ENCODE measurements around the gene ALKBH5. TPM values are rescaled to one million over a fixed set of nuclear protein-coding genes. Genes with fewer than 3 reads are reported as not detected.

ALKBH5 gene
- total and polyA plus RNA-seq, 2 of the 8 experiments (the other 6 are each of a cell fraction or from before 2014, with no cell fraction given): 63.7 to 86.4 TPM

DNA sequence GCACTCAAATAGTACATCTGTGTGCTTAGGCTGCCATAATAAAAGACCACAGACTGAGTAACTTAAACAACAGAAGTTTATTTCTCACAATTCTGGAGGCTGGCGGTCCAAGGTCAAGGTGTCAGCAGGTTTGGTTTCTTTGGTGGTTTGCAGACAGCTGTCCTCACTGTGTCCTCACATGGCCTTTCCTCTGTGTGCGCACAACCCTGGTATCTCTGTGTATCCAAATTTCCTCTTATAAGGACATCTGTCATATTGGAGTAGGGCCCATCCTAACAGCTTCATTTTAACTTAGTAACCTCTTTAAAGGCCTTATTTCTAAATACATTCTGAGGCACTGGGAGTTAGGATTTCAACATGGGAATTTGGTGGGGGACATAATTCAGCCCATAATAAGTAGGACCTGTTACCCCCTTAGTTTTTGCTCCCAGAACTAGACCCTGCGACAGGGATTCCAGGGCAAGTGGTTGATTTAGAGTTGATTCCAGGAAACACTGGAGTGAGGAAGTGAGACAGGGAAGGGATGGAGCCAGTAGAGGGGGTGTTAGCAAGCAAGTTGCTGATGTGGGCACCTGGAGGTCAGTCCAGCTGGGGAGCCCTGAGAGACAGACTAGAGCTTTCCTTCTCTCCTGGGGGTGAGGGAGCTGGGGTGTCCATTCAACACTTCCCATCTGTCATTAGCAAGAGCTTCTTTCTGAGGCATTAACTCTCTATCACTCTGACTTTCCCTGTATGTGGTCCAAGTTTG lies 10.9 kb upstream of the ALKBH5 start:
- no peak overlapping the region for H3K14ac ChIP-seq (ENCODE audit: insufficient read length)
- H3K27ac ChIP-seq (ENCODE audit: low read depth, low read length): no peak overlapping the region
- CTCF ChIA-PET (ENCODE audit: partially characterized antibody): interaction anchor here (0.9 to 1.9 kb wide), 6 partner anchors 9 to 83 kb away, joined by 3 to 7 read pairs (median 4); no protein-coding TSS in a partner anchor
- DNase-seq (ENCODE audit: low read depth in 1 of 2, low spot score in 2 of 2) (no peak), FAIRE-seq (no peak)
- TF ChIP-seq TCF12 (IDR thresholded peaks at IDR 0.05; ENCODE audit: low read depth, low read length) (no peak), HDAC2 (IDR thresholded peaks at IDR 0.05; ENCODE audit: borderline replicate concordance in 1 of 2, low read depth in 2 of 2, low read length in 2 of 2) (no peak), NANOG (IDR thresholded peaks at IDR 0.05; ENCODE audit: insufficient read depth, low read depth, low read length, poor library complexity, severe bottlenecking) (no peak), ATF2 (IDR thresholded peaks at IDR 0.05; ENCODE audit: low read length) (no peak)
- H4K5ac ChIP-seq (ENCODE audit: insufficient read length, low read depth, low read length): no peak overlapping the region
- no peaks in the 10 kb centered on the region for H3K36me3 ChIP-seq (ENCODE audit: control insufficient read depth in 2 of 4, insufficient read depth in 4 of 4, low read length in 3 of 4)
- H3K4me1 ChIP-seq (replicated peaks in 1 of 4; ENCODE audit: control insufficient read depth in 3 of 4, insufficient read depth in 4 of 4, low read length in 3 of 4): no peaks in the 10 kb centered on the region
- no peak overlapping the region for H3K18ac ChIP-seq (ENCODE audit: extremely low read depth, low read length)
- H3K79me2 ChIP-seq (ENCODE audit: control insufficient read depth in 1 of 2, insufficient read depth in 2 of 2, low read length in 2 of 2): no peaks in the 10 kb centered on the region
- no peak overlapping the region for H3K56ac ChIP-seq (replicated peaks; ENCODE audit: insufficient read length, low read depth, low read length)
- no peak overlapping the region for H2BK12ac ChIP-seq (ENCODE audit: low read depth, low read length)
- H3K79me1 ChIP-seq (ENCODE audit: low read depth, low read length): no peaks in the 10 kb centered on the region
- POLR2A ChIA-PET (ENCODE audit: partially characterized antibody): interaction anchor here (0.6 to 5.1 kb wide), 3 partner anchors 9 to 30 kb away, joined by 3 to 43 read pairs (median 6); partner anchors contain the start of gene ALKBH5
- H3K23ac ChIP-seq (ENCODE audit: insufficient read length): no peak overlapping the region
- no peak overlapping the region for H2BK15ac ChIP-seq (ENCODE audit: low read length)
- no peaks in the 10 kb centered on the region for H3K9me3 ChIP-seq (ENCODE audit: insufficient read depth in 2 of 2, low read depth in 1 of 2, low read length in 1 of 2)
- no peak overlapping the region for H3K4ac ChIP-seq (replicated peaks; ENCODE audit: insufficient read length, low read depth, low read length)
- no peak overlapping the region for H4K91ac ChIP-seq (replicated peaks; ENCODE audit: insufficient read length, low read length)
- no peak overlapping the region for H2AFZ ChIP-seq (ENCODE audit: low read length)
- H3K4me3 ChIP-seq (ENCODE audit: extremely low read depth in 1 of 4, insufficient read depth in 2 of 4, low read depth in 3 of 4, low read length in 4 of 4): no peak overlapping the region
- no peak overlapping the region for H3K4me2 ChIP-seq (ENCODE audit: insufficient read depth in 1 of 2, low read depth in 2 of 2, low read length in 2 of 2)
- H4K8ac ChIP-seq (ENCODE audit: extremely low read depth, insufficient read depth, low read length): peak overlapping the region; percentile 60; the same call in 1 of the 2 replicates
- H3K23me2 ChIP-seq (ENCODE audit: low read depth, low read length): no peaks in the 10 kb centered on the region
- no peak overlapping the region for H2AK5ac ChIP-seq (ENCODE audit: low read depth, low read length)
- H2BK5ac ChIP-seq (ENCODE audit: low read depth, low read length): no peak overlapping the region
- no peak overlapping the region for H2BK120ac ChIP-seq (replicated peaks; ENCODE audit: low read depth, low read length)
- no peak overlapping the region for H2BK20ac ChIP-seq (ENCODE audit: low read length)
- WGBS, 2 experiments (ENCODE audit: extremely low coverage in 1 of 2, insufficient coverage in 1 of 2, insufficient read length in 1 of 2, insufficient replicate concordance in 2 of 2, low coverage in 1 of 2, low lambda C conversion rate in 2 of 2, missing lambda C conversion rate in 1 of 2): 82% methylated on average over 3 of the region's 3 CpGs; no CpG with 5 or more reads in 1 of the 2 experiments
- H4K20me1 ChIP-seq (replicated peaks in 1 of 2; ENCODE audit: control insufficient read depth in 1 of 2, insufficient read depth in 2 of 2, low read length in 2 of 2): no peaks in the 10 kb centered on the region
- H3K27me3 ChIP-seq (replicated peaks in 1 of 4; ENCODE audit: control insufficient read depth in 3 of 4, extremely low read depth in 1 of 4, insufficient read depth in 3 of 4, low read length in 3 of 4): no peaks in the 10 kb centered on the region; a peak in 1 of 7 replicates
- H3K9ac ChIP-seq (replicated peaks in 1 of 4; ENCODE audit: extremely low read depth in 1 of 4, low read depth in 3 of 4, low read length in 3 of 4): no peak overlapping the region
